Kidney tubule cell (primary cell): ENCODE measurements around the gene SLC35F1.

ENCODE experiments used
- DNase-seq: peaks from one replicate; pipeline ENCODE4 v3.0.0-alpha.2; 2018; ENCODE audit warnings: low spot score

Gene SLC35F1

DNA sequence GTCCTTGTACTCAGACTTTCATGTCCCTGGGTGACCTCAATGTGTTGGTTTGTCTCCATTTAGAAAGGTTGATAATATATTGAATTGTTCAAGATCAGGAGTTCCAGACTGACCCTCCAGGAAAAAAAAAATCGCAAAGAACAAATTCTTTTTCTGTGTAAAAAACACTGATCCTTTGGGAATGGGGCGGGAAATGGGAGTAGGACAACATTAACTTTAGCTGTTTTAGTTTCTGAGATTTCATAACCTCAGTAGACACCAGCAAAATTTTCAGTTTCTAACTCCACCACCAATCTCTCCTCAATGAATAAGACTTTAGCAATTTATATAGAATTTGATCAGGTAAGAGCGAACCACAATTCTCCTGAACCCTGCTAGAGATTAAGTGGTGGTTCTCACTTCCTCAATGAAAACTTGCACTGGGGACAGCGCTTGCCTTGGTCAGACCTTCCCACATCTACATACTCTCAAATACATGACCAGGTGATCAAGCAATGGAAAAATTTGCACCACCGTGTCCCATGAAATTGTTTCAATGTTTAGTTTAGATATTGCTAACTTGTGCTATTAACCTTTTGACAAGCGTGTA, 409.8 kb downstream of the SLC35F1 start:
- no peak for DNase-seq

DNA sequence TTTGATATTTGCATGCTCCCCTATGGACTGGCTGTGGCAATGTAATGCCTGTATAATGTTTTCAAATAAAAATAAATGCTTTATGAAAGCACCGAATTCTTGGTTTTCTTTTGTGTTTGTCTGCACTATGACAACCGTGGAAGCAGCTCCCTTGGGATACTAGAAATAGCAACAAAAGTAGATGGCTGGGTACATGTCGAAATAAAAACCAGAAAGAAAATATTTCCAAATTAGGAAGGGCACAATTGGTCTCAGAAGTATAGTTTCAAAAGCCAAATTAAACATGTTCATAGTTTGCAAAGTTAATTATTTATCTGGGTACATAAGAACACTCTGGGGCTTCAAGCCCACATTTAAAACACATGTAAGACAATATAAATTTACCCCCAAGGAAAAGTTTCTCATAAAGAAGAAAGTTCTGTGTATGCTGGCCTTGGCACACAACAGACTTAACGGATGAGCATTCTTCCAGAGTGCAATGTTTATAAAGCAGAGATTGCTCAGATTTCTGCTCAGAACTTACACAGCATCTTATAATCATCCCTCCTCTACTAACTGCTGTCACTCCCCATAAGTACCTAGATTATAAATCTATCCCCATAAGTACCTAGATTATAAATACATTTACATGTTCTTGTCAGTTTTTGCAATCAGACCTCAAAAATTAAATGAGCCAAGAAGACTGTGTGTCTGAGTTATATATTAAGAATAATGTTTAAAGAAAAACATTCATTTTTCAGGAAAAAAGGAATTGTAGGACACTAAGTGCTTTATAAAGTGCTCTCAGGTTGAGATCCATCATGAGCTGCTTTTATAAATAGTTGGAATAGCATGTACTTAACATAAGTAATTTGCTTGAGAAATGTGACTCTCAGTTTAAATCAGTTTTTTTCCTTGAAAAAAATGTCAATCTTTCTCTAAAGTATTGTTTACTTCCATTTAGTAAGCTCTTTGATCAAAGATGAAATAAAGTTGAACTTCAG, 410.8 kb downstream of the SLC35F1 start:
- no peak for DNase-seq

DNA sequence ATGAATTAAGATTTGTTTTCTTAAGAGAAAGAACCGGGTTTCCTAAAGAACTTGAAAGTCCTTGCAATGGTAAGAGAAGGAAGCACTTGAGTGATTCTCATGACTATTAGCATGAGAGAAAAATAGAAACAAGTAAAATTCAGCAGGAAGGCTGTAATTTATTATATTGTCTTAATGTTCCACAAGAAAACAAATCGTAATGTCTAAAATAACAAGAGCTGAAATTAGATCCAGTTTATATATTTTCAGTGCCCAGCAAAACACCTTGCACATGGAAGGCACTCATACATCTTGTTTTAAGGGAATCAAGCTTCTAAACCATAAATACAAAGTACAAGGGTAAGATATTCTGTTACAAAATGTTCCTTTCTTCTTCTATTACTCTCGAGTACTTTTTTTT, 411.6 kb downstream of the SLC35F1 start:
- no peak for DNase-seq

DNA sequence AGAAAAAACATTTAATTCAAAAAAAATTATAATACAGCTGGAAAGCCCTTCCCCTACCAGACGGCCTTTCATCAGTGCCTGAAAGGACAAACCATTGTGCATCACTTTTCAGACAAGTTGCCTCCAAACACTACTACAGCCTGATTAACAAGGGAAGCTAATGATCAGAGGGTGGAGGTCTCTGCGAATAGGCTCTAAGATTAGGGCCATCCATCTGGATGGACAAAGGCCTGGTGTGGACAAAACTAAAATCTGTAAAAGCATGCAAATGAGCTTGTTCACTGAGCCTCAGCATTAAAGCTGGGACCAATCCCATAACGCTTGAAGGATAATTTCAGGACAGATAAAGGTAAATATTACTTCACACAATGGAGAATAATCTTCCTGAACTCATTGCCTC, 412.4 kb downstream of the SLC35F1 start:
- DNase-seq = no peak

DNA sequence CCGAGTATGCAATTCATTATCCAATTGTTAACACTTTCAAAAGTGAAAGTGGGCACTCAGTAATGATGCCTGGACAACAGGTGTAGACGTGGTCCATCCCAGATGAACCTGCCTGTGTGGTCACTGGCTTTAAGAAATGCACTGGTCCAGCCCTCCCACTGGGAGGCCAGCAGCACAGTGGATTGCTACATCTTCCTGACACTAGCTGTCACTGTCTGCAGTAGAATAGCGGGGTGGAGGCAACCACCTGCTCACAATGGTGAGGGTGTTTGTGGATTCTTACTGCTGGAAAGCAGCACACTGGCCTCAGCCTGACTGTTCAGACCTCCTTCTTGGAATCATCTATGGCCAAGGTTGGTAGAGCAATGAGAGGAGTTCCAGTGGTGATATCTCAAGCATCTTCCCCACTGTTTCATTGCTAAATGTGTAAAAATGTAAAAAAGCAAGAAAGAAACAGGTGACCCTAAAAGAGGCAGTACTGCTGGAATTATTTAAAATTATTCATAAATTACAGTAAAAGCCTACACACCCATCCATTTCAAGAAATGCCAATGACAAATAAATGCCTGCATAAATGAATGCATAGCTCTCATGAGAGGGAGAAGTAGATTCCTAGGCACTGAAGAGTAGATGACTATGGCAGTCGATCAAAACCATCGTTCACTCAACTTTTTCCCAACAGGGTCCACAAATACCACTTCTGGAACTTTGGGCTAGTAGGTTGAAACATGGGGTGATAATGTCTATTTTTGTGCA, 413.0 kb downstream of the SLC35F1 start:
- DNase-seq = no peak

DNA sequence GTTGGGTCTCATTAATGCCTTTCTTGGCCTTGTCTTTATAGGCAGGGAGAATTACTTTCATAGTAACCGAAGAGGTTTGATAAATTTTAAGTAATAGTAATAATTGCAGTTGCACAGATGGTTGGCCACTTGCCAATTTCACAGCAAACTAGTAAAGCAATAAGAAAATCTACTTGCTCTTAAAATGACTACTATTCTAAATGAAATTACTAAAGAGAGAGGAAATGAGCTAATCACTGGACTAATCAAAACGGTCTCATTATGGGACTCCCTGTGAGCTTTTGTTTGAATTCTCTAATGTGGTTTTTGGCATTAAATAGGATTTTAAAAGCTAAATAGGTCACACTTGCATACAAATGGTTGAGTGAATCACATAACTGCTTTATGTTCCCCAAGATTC, 413.6 kb downstream of the SLC35F1 start:
- no peak for DNase-seq

DNA sequence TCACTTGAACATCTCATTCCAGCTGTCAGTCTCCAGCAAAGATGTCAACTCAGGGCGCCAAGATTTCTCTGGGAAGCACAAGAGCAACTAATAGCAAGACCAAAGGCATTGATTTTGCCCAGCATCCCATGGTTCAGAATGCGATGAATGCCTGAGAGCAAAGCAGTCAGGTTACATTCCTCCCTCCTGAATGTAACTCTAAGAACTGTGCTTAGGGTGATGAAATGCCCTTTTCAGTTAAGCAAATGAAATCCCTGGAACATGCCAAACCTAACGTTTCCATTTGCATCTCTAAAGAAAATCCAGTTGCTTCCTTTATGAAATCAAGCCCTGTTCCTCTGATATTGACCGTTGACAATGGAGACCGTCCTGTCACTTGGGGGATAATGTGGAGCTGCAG, 417.1 kb downstream of the SLC35F1 start:
- DNase-seq = no peak

DNA sequence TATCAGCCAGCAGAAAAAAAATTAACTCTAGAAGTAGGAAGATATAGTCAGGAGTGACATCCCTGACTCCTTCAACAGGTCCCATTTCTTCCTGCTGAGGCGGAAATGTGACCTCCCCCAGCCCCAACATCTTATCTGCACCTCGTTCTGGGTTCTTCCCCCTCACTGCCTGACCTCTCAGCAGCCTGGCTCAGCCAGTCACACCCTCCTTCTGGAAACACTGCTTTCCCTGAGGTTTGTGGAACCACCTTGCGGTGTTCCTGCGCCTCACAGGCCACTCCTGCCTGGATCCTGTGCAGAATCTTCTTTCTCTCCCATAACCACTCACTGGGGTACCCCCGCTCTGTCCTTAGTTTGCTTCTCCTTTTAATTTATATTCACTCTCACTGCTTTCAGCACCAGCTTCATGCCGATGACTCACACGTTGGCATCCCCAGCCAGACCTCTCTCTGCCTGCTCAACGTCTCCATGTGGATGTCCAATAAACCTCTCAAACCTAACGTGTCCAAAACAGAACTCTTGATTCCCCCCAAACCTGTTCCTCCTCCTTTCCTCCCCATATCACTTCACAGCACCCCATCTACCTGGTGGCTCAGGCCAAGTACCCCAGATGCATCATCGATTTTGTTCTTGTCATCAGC, 418.3 kb downstream of the SLC35F1 start:
- DNase-seq = no peak

DNA sequence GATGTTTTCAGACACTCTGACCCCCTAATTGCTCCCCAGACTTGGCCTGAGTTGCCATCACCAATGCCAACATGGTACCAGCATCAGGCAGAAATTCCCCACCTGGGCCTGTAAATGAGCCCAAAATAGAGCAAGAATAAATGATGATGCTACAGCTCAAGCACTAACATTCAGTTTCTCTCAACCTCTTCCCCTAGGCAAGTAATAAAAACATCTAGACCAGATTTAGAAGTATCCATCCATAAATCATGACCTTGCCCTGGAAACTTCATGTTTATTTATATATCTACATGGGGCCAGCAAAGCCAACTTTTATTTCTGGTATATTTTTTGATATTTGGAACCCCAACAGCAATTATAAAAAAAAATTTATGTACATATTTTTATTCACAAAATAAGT, 419.6 kb downstream of the SLC35F1 start:
- DNase-seq = no peak

DNA sequence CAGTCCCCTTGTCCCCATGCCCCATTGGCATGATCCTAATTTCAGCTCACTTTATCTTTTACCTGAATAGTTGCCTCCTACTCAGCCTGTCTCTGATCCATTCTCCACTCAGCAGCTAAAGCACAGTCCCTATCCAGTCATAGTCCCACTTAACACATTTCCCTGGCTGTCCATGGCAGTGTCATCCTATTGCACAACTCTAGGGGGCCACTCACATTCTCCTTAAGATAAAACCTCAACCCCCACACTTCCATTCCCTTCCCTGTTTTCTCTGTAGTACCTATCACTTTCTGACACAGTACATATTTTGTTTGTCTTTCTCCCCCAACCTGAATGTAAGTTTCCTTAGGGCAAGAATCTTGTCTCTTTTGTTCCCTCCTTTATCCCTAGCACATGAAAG, 420.2 kb downstream of the SLC35F1 start:
- DNase-seq = no peak

DNA sequence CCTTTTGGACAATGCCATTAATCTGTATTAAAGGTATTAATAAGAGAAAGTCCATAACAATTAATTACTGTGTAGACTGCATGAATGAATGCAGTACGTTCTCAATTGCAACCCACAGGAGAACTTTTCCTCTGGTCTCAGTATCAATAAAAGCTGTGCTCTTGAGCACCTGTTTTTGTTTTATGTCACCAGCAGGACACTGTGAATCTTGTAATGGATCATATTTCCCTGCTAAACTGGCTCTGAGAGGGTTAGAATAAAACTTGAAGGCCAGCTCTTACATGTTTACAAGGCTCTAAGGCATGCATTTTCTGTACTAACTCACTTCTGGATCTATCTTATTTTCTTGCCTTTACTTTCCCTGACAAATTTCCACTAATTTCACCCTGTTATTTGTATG, 426.7 kb downstream of the SLC35F1 start:
- no peak for DNase-seq

DNA sequence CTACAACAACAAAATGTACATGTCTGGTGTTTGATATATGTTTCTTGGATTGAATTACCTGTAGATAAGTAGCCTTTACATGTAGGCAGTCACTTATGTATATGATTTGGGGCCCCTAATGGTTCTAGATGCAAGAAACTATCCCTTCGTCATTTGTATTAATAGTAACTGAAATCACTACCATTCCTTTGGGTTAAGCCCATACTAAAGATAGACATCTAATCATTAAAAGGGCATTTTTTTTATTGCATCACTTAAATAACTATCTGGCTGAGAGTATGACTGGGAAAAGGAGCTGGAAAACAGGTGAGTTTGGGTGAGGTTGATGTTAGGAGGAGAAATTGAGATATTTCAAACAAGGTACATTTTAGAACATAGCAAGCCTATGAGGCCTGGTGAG, 427.6 kb downstream of the SLC35F1 start:
- DNase-seq = no peak

DNA sequence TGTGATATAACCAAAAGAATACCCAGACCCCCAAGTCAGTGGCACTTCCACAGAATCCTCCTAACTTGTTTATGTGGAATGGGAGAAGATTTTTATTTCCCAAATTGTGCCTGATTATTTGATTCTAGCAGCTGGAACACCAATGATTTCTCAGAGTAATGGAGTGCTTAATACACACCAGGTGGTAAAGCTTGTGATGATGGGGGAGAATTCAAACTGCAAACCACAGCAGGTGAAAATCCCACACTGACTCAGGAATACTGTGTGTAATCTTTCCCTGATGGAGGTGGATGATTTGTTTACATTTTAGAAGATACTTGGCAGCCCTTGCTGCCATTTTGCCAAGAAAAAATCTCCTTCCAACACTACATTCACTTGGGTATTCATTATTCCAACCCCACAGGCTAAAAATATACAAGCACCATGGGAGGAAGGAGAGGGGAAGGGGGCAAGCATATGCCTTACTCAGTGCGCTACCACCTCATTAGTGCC, 428.3 kb downstream of the SLC35F1 start:
- no peak for DNase-seq

DNA sequence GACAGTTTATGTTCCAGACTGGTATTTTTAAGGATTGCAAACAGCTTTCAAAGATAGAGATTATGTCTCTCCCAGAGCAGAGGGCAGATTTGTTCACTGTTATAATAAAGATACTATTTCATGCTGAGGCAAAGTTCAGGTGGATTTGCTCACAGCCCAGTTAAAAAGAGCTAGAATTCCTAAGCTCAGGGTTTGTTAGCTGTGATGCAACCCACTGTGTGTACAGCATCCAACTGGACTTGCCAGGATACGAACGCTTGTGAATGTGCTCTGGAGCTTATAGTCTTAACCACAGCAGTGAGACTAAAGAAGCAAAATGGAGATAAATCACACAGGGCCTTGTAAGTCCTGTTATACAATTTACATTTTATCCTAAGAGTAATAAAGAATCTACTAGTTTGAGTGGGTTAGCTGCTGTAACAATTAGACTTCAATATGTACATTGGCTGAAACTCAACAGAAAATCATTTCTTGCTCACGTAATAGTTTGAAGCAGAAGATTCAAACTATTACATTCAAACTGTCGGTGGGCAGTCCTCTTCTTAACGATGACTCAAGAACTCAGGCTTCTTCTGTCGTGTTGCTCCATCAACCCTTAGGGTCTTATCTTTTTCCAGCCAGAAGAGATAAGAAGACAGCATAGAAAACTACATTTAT, 437.1 kb downstream of the SLC35F1 start:
- DNase-seq = no peak

DNA sequence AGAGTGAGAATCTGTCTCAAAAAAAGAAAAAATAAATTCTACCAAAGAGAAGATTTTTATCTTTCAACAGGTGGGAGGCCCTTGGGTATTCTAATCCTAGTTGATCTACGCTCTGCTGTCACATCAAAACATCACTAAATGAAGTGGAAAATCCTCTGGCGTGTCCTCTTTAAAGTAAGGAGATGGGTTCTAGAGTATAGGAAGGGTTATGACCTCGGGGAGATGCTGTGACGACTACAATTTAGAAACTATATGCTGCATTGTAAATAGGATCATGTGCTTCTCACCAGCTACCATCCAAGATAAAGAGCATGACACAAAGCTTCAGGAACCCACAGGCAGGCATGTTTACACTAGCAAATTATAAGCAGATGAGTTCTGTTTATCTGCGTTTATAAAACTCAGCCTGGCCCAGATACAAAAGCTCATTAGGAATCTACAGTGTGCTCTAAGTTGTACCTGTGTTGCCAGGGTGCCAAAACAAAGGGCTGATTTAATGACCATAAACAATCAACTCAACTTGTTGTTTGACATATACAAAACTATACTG, 443.9 kb downstream of the SLC35F1 start:
- no peak for DNase-seq

DNA sequence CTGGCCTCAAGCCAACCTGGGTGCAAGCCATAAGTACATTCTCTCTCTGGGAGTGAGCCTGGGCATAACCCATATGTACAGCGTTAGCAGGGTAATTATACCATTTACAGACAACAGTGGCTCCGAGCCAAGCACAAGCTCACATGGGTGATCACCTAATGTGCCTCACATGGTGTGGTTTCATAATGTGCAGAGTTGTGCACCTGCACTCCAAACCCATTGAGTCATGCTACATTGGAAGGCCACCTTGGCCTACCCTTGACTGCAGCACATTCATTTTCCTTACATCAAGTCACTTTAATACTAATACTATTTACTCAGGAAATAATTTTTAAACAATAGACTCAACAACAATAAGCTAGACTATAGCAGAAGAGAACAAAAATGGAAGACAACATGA, 446.5 kb downstream of the SLC35F1 start:
- no peak for DNase-seq

DNA sequence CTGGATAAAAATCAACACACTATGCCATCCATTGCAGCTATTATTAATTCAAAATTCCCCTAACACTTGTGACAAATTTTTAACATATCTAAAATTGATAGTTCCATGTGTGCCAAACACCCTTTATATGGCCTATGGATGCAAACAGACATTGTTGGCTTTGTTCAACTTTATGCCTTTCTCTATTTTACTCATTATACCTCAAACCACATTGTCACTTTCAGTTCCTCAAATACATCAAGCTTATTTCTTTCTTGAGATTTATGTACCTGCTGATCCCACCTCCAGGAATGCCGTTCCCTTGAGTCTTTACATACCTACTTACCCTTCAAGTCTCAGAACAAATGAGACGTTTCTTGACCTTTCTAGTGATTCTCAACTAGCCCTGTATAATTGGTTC, 447.6 kb downstream of the SLC35F1 start:
- DNase-seq = no peak

DNA sequence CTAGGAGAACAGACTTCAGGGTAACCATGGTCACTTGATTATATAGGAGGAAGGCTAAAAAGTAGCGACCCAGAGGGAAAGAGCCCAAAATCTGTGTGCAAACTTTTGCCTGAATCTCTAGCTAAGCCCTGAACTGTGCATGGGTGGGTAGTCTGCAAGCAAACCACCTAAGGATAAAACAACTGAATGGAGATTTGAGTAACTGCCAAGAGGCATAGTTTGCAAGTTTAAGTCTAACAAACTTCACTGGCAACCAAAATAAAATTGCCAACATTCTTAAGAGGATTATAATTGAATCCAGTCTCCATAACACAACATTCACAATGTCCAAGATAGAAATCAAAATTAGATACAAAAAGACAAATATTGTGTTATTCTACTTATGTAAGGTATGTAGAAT, 449.0 kb downstream of the SLC35F1 start:
- no peak for DNase-seq

DNA sequence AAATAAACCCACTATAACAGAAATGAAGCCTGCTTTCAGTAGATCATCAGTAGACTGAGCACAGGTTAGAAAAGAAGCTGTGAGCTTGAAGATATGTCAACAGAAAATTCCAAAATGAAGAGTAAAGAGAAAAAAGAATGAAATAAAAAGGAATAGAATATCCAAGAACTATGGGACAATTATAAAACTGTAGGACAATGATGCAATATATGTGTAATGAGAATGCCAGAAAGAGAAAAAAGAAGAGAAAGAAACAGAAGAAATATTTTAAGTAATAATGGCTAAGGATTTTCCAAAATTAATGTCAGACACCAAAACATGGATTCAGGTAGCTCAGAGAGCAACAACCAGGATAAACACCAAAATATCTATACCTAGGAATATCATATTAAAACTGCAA, 449.6 kb downstream of the SLC35F1 start:
- no peak for DNase-seq
